HG02884 (cell line): ENCODE data around the gene UBE2N.
"Not testable (repeated sequence)": the region's sequence is repeated elsewhere in the genome, so short reads cannot be mapped to it uniquely, and the experiment has no call there.

Source experiments
- ATAC-seq: cut with Tn5 transposase; IDR thresholded peaks from one replicate; pipeline ENCODE4 v1.9.1; 2021; ENCODE audit warnings: mild to moderate bottlenecking, moderate library complexity; ENCODE audit not compliant: unreplicated experiment

The UBE2N gene

GRCh38 chr12:93381976-93382437 lies 59.7 kb downstream of the UBE2N start:
- not testable (repeated sequence) for ATAC-seq

- ATAC-seq = no peak
Measured at GRCh38 chr12:93381161-93381975, 60.4 kb downstream of the UBE2N start.

- ATAC-seq = no peak
Measured at GRCh38 chr12:93380480-93381121, 61.1 kb downstream of the UBE2N start.

GRCh38 chr12:93379981-93380361 lies 61.8 kb downstream of the UBE2N start:
- ATAC-seq = no peak

GRCh38 chr12:93379326-93379980 lies 62.3 kb downstream of the UBE2N start:
- ATAC-seq = no peak

GRCh38 chr12:93378998-93379325 lies 62.8 kb downstream of the UBE2N start:
- ATAC-seq = no peak

- peak; percentile 24 for ATAC-seq
Measured at GRCh38 chr12:93378196-93378997, 63.4 kb downstream of the UBE2N start.

- peak; percentile 69 for ATAC-seq
Measured at GRCh38 chr12:93377252-93378195, 64.2 kb downstream of the UBE2N start, which contains the start of gene NUDT4. Gene NUDT4, plus strand, starts transcription at chr12:93377925. Its CDS starts 398 bp downstream, at chr12:93378323.

- no peak for ATAC-seq
Measured at GRCh38 chr12:93376436-93377251, 65.1 kb downstream of the UBE2N start.

- ATAC-seq = no peak
Measured at GRCh38 chr12:93375906-93376305, 65.8 kb downstream of the UBE2N start.

GRCh38 chr12:93373961-93374656 lies 67.6 kb downstream of the UBE2N start:
- no peak for ATAC-seq

- ATAC-seq = no peak
Measured at GRCh38 chr12:93370947-93371346, 70.8 kb downstream of the UBE2N start.

- ATAC-seq = no peak
Measured at GRCh38 chr12:93369505-93369904, 72.2 kb downstream of the UBE2N start.

GRCh38 chr12:93368766-93369165 lies 73.0 kb downstream of the UBE2N start:
- ATAC-seq = no peak

GRCh38 chr12:93366422-93366821 lies 75.3 kb downstream of the UBE2N start:
- ATAC-seq = no peak

- no peak for ATAC-seq
Measured at GRCh38 chr12:93365616-93366405, 75.9 kb downstream of the UBE2N start.

GRCh38 chr12:93363841-93364297 lies 77.9 kb downstream of the UBE2N start:
- no peak for ATAC-seq
